ENCODE results near the gene PEX5L.

PEX5L gene

GRCh38 chr3:179970746-179971145, 66.0 kb downstream of the PEX5L start:
- no peak for DNase-seq (ENCODE audit: low read depth)
- peaks cover 8% of the 10 kb centered on the region for H3K4me1 ChIP-seq (ENCODE audit: control insufficient read depth, insufficient read depth, low read length)
- H3K27me3 ChIP-seq (replicated peaks; ENCODE audit: control insufficient read depth, insufficient read depth, low read length): no peaks in the 10 kb centered on the region
- no peak overlapping the region for H3K9ac ChIP-seq (ENCODE audit: low read length)
- H3K36me3 ChIP-seq (ENCODE audit: control insufficient read depth, insufficient read depth, low read length, severe bottlenecking): no peaks in the 10 kb centered on the region
- no peak overlapping the region for H3K4me3 ChIP-seq (ENCODE audit: low read length)
- no peaks in the 10 kb centered on the region for H3K9me3 ChIP-seq (ENCODE audit: control insufficient read depth, low read length)

GRCh38 chr3:179969525-179969924, 67.2 kb downstream of the PEX5L start:
- Histone ChIP-seq H3K4me3 (ENCODE audit: low read length) (no peak overlapping the region), H3K27me3 (replicated peaks; ENCODE audit: control insufficient read depth, insufficient read depth, low read length) (peaks cover 3% of the 10 kb centered on the region), H3K36me3 (ENCODE audit: control insufficient read depth, insufficient read depth, low read length, severe bottlenecking) (no peaks in the 10 kb centered on the region), H3K9me3 (ENCODE audit: control insufficient read depth, low read length) (no peaks in the 10 kb centered on the region), H3K9ac (ENCODE audit: low read length) (no peak overlapping the region), H3K4me1 (ENCODE audit: control insufficient read depth, insufficient read depth, low read length) (peaks cover 8% of the 10 kb centered on the region)
- peak; percentile 5 for DNase-seq (ENCODE audit: low read depth)

- Histone ChIP-seq H3K4me1 (ENCODE audit: control insufficient read depth, insufficient read depth, low read length) (no peaks in the 10 kb centered on the region), H3K9me3 (ENCODE audit: control insufficient read depth, low read length) (no peaks in the 10 kb centered on the region), H3K27me3 (replicated peaks; ENCODE audit: control insufficient read depth, insufficient read depth, low read length) (peaks cover 3% of the 10 kb centered on the region), H3K4me3 (ENCODE audit: low read length) (no peak overlapping the region), H3K36me3 (ENCODE audit: control insufficient read depth, insufficient read depth, low read length, severe bottlenecking) (no peaks in the 10 kb centered on the region), H3K9ac (ENCODE audit: low read length) (no peak overlapping the region)
- no peak for DNase-seq (ENCODE audit: low read depth)
Measured at GRCh38 chr3:179967622-179968021, 69.1 kb downstream of the PEX5L start.

GRCh38 chr3:179964890-179965289, 71.8 kb downstream of the PEX5L start:
- DNase-seq (ENCODE audit: low read depth): no peak
- Histone ChIP-seq H3K27me3 (replicated peaks; ENCODE audit: control insufficient read depth, insufficient read depth, low read length) (peaks cover 3% of the 10 kb centered on the region), H3K36me3 (ENCODE audit: control insufficient read depth, insufficient read depth, low read length, severe bottlenecking) (no peaks in the 10 kb centered on the region), H3K4me1 (ENCODE audit: control insufficient read depth, insufficient read depth, low read length) (no peaks in the 10 kb centered on the region), H3K9me3 (ENCODE audit: control insufficient read depth, low read length) (no peaks in the 10 kb centered on the region), H3K4me3 (ENCODE audit: low read length) (no peak overlapping the region), H3K9ac (ENCODE audit: low read length) (no peak overlapping the region)

GRCh38 chr3:179962629-179963387, 73.9 kb downstream of the PEX5L start:
- no peaks in the 10 kb centered on the region for H3K36me3 ChIP-seq (ENCODE audit: control insufficient read depth, insufficient read depth, low read length, severe bottlenecking)
- peaks cover 1% of the 10 kb centered on the region for H3K4me1 ChIP-seq (ENCODE audit: control insufficient read depth, insufficient read depth, low read length)
- no peak for DNase-seq (ENCODE audit: low read depth)
- no peaks in the 10 kb centered on the region for H3K9me3 ChIP-seq (ENCODE audit: control insufficient read depth, low read length)
- peaks cover 3% of the 10 kb centered on the region for H3K27me3 ChIP-seq (replicated peaks; ENCODE audit: control insufficient read depth, insufficient read depth, low read length)
- H3K4me3 ChIP-seq (ENCODE audit: low read length): no peak overlapping the region
- H3K9ac ChIP-seq (ENCODE audit: low read length): no peak overlapping the region

- Histone ChIP-seq H3K4me1 (ENCODE audit: control insufficient read depth, insufficient read depth, low read length) (peaks cover 7% of the 10 kb centered on the region), H3K9me3 (ENCODE audit: control insufficient read depth, low read length) (no peaks in the 10 kb centered on the region), H3K9ac (ENCODE audit: low read length) (no peak overlapping the region), H3K36me3 (ENCODE audit: control insufficient read depth, insufficient read depth, low read length, severe bottlenecking) (no peaks in the 10 kb centered on the region), H3K27me3 (replicated peaks; ENCODE audit: control insufficient read depth, insufficient read depth, low read length) (peaks cover 3% of the 10 kb centered on the region), H3K4me3 (ENCODE audit: low read length) (no peak overlapping the region)
- DNase-seq (ENCODE audit: low read depth): no peak
Measured at GRCh38 chr3:179961703-179962078, 75.0 kb downstream of the PEX5L start.

- Histone ChIP-seq H3K4me1 (ENCODE audit: control insufficient read depth, insufficient read depth, low read length) (peaks cover 7% of the 10 kb centered on the region), H3K36me3 (ENCODE audit: control insufficient read depth, insufficient read depth, low read length, severe bottlenecking) (no peaks in the 10 kb centered on the region), H3K27me3 (replicated peaks; ENCODE audit: control insufficient read depth, insufficient read depth, low read length) (peaks cover 3% of the 10 kb centered on the region), H3K9ac (ENCODE audit: low read length) (no peak overlapping the region), H3K4me3 (ENCODE audit: low read length) (no peak overlapping the region), H3K9me3 (ENCODE audit: control insufficient read depth, low read length) (no peaks in the 10 kb centered on the region)
- DNase-seq (ENCODE audit: low read depth): no peak
Measured at GRCh38 chr3:179961071-179961702, 75.5 kb downstream of the PEX5L start.

- Histone ChIP-seq H3K4me3 (ENCODE audit: low read length) (no peak overlapping the region), H3K9ac (ENCODE audit: low read length) (no peak overlapping the region), H3K27me3 (replicated peaks; ENCODE audit: control insufficient read depth, insufficient read depth, low read length) (no peaks in the 10 kb centered on the region), H3K4me1 (ENCODE audit: control insufficient read depth, insufficient read depth, low read length) (peaks cover 7% of the 10 kb centered on the region), H3K36me3 (ENCODE audit: control insufficient read depth, insufficient read depth, low read length, severe bottlenecking) (no peaks in the 10 kb centered on the region), H3K9me3 (ENCODE audit: control insufficient read depth, low read length) (no peaks in the 10 kb centered on the region)
- no peak for DNase-seq (ENCODE audit: low read depth)
Measured at GRCh38 chr3:179958759-179959158, 78.0 kb downstream of the PEX5L start.

- Histone ChIP-seq H3K9ac (ENCODE audit: low read length) (no peak overlapping the region), H3K4me1 (ENCODE audit: control insufficient read depth, insufficient read depth, low read length) (peaks cover 7% of the 10 kb centered on the region), H3K27me3 (replicated peaks; ENCODE audit: control insufficient read depth, insufficient read depth, low read length) (no peaks in the 10 kb centered on the region), H3K9me3 (ENCODE audit: control insufficient read depth, low read length) (no peaks in the 10 kb centered on the region), H3K4me3 (ENCODE audit: low read length) (no peak overlapping the region), H3K36me3 (ENCODE audit: control insufficient read depth, insufficient read depth, low read length, severe bottlenecking) (no peaks in the 10 kb centered on the region)
- no peak for DNase-seq (ENCODE audit: low read depth)
Measured at GRCh38 chr3:179958143-179958542, 78.6 kb downstream of the PEX5L start.

GRCh38 chr3:179957264-179957845, 79.4 kb downstream of the PEX5L start:
- Histone ChIP-seq H3K9me3 (ENCODE audit: control insufficient read depth, low read length) (no peaks in the 10 kb centered on the region), H3K4me1 (ENCODE audit: control insufficient read depth, insufficient read depth, low read length) (peaks cover 7% of the 10 kb centered on the region), H3K9ac (ENCODE audit: low read length) (no peak overlapping the region), H3K27me3 (replicated peaks; ENCODE audit: control insufficient read depth, insufficient read depth, low read length) (no peaks in the 10 kb centered on the region), H3K4me3 (ENCODE audit: low read length) (no peak overlapping the region), H3K36me3 (ENCODE audit: control insufficient read depth, insufficient read depth, low read length, severe bottlenecking) (no peaks in the 10 kb centered on the region)
- DNase-seq (ENCODE audit: low read depth): no peak

GRCh38 chr3:179956416-179956830, 80.3 kb downstream of the PEX5L start:
- no peak for DNase-seq (ENCODE audit: low read depth)
- no peak overlapping the region for H3K9ac ChIP-seq (ENCODE audit: low read length)
- H3K9me3 ChIP-seq (ENCODE audit: control insufficient read depth, low read length): no peaks in the 10 kb centered on the region
- H3K4me3 ChIP-seq (ENCODE audit: low read length): no peak overlapping the region
- H3K4me1 ChIP-seq (ENCODE audit: control insufficient read depth, insufficient read depth, low read length): peaks cover 7% of the 10 kb centered on the region
- no peaks in the 10 kb centered on the region for H3K36me3 ChIP-seq (ENCODE audit: control insufficient read depth, insufficient read depth, low read length, severe bottlenecking)
- H3K27me3 ChIP-seq (replicated peaks; ENCODE audit: control insufficient read depth, insufficient read depth, low read length): no peaks in the 10 kb centered on the region

Data from adipocyte (in vitro differentiated cells).